Testis (tissue), 3 donors: ENCODE data around the gene NLGN1. TPM values are rescaled to one million over a fixed set of nuclear protein-coding genes. Genes with fewer than 3 reads are reported as not detected.

Experiments used
- DNase-seq: peaks from one replicate; pipeline ENCODE4 v3.0.0-alpha.2; 2019
- H3K27ac ChIP-seq, 2 donors: fragments of 200-600 bp; sonication (generic); one replicate each; pipeline ENCODE4 v1.5.1; 2019
- H3K27me3 ChIP-seq: fragments of 200-600 bp; sonication (generic); one replicate; pipeline ENCODE4 v1.5.1; 2019
- H3K36me3 ChIP-seq: fragments of 200-600 bp; sonication (generic); one replicate; pipeline ENCODE4 v1.5.1; 2017; ENCODE audit warnings: low read depth; ENCODE audit errors: missing control alignments
- H3K4me1 ChIP-seq: fragments of 200-600 bp; sonication (generic); one replicate; pipeline ENCODE4 v1.5.1; 2019
- H3K4me3 ChIP-seq, 2 donors: fragments of 200-600 bp; sonication (generic); one replicate each; pipeline ENCODE4 v1.5.1; 2017 to 2019
- H3K9me3 ChIP-seq: fragments of 200-600 bp; sonication (generic); one replicate; pipeline ENCODE4 v1.5.1; 2017
- POLR2A ChIP-seq: fragments of 450-650 bp; IDR thresholded peaks from one replicate; pipeline ENCODE4 v1.6.1; 2017; ENCODE audit warnings: antibody characterized with exemption, mild to moderate bottlenecking, moderate library complexity
- WGBS, 2 donors: methylation state at CpG; one replicate each; pipeline ENCODE4 v1.1.5; 2018; 5-methylcytosine and 5-hydroxymethylcytosine counted together
- intact Hi-C: fragments of 100-400 bp; cut with DNase I; formaldehyde crosslinking; loops from one replicate; pipeline ENCODE4 v1.15.1; 2023; ENCODE audit warnings: low total_unique reads
- polyA plus RNA-seq: library from polyadenylated mRNA; stranded (reverse); fragments of 350-450 nt; fragmentation: Illumina TruSeq; extraction: RNeasy Lipid Tissue Mini Kit (QIAGEN cat#74804); gene quantifications from one replicate; pipeline ENCODE4 v1.2.3, GENCODE V29; 2014; ENCODE audit warnings: low read depth, low replicate concordance; ENCODE audit not compliant: insufficient read depth
- total RNA-seq, 2 donors: library from RNA; depleted of rRNA; stranded (reverse); fragments of >200 nt; gene quantifications; one replicate each; pipeline ENCODE4 v1.2.3, GENCODE V29; 2016
- TF ChIP-seq, protein P1 (sequence below), 3 experiments: fragments of 450-650 bp in 2 of 3; fragments of 200-600 bp in 1 of 3; sonication (generic) in 1 of 3; IDR thresholded peaks; one replicate each; pipeline ENCODE4 v1.5.1; 2016 to 2019; ENCODE audit warnings: antibody characterized with exemption in 3 of 3, mild to moderate bottlenecking in 2 of 3, moderate library complexity in 1 of 3

NLGN1 gene
- total and polyA plus RNA-seq, 3 donors from 2014 or later = 10.6 to 19.2 (median 15.5) TPM

DNA sequence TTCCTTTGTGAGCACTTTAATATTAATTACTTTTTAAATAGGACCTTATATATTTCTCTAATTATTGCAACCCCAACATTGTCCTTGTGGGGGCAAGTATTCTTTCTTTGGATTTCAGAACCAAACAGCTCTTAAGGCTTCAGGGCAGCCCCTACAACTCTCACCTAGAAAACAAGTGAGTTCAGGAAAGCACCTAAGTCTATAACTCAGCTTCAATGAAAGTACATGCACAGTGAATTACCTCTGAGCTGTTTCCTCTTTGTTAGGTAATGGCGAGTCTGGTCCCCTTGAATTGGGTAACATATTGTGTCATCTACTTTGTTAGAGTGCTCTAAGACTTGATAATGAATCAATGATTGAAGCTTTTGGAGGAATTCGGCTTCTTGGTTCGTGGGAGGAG lies 545.7 kb downstream of the NLGN1 start:
- 77 to 88% methylated on average over 3 of the region's 3 CpGs for WGBS, 2 donors
- Histone ChIP-seq H3K27ac (no peak overlapping the region), H3K4me3 (no peak overlapping the region), H3K27me3 (no peaks in the 10 kb centered on the region), H3K9me3 (no peaks in the 10 kb centered on the region), H3K36me3 (no peaks in the 10 kb centered on the region), H3K4me1 (no peaks in the 10 kb centered on the region)
- intact Hi-C loops = no loop called here
- DNase-seq = no peak
- no peak for TF ChIP-seq POLR2A
- TF ChIP-seq, protein P1, sequence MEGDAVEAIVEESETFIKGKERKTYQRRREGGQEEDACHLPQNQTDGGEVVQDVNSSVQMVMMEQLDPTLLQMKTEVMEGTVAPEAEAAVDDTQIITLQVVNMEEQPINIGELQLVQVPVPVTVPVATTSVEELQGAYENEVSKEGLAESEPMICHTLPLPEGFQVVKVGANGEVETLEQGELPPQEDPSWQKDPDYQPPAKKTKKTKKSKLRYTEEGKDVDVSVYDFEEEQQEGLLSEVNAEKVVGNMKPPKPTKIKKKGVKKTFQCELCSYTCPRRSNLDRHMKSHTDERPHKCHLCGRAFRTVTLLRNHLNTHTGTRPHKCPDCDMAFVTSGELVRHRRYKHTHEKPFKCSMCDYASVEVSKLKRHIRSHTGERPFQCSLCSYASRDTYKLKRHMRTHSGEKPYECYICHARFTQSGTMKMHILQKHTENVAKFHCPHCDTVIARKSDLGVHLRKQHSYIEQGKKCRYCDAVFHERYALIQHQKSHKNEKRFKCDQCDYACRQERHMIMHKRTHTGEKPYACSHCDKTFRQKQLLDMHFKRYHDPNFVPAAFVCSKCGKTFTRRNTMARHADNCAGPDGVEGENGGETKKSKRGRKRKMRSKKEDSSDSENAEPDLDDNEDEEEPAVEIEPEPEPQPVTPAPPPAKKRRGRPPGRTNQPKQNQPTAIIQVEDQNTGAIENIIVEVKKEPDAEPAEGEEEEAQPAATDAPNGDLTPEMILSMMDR (IDR thresholded peaks at IDR 0.05) = no peak

DNA sequence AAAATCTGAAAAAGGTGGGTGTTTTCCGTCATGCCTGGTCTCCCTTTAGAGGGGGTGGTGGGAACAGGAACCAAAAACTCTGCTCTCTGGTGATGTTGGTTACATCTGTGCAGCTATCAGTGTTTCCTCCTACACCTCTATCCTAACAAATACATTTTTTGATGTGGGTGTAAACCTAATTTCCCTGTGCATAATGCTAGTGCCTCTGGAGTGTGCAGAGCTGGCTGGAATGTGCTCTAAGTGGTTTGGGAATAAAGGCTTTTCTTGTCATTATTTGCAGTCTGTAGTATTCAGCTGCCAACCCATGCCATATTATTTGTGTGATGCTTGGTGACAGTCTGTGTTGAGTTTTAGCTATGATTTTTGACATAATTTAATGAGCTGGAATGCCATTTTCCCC lies 547.6 kb downstream of the NLGN1 start:
- DNase-seq = no peak
- TF ChIP-seq, protein P1 (IDR thresholded peaks at IDR 0.05) = no peak
- no peak for TF ChIP-seq POLR2A
- intact Hi-C loops = no loop called here
- Histone ChIP-seq H3K27ac (no peak overlapping the region), H3K4me3 (no peak overlapping the region), H3K36me3 (no peaks in the 10 kb centered on the region), H3K27me3 (no peaks in the 10 kb centered on the region), H3K9me3 (no peaks in the 10 kb centered on the region), H3K4me1 (no peaks in the 10 kb centered on the region)
- WGBS, 2 donors = 70 to 88% methylated on average over 1 of the region's 1 CpG

DNA sequence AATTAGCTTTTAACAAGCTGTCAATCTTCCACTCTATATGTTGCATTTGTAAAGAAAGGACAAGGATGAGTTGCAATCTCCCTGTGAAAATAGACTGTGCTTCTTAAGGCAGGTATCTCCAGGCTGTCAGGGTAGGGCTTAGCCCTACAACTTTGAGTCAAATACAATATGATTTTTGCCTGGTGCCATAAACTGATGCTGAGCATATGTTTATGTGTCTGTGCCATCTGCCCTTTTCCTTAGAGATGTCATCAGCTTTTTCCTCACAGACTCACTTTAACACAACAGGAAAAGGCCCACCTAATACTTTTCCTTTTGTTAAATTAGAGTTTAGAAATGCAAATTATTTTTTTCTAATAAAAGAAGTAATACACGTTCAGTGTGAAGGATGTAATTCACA lies 548.3 kb downstream of the NLGN1 start:
- H3K9me3 ChIP-seq = no peaks in the 10 kb centered on the region
- DNase-seq = no peak
- TF ChIP-seq POLR2A = no peak
- TF ChIP-seq, protein P1 (IDR thresholded peaks at IDR 0.05) = no peak

DNA sequence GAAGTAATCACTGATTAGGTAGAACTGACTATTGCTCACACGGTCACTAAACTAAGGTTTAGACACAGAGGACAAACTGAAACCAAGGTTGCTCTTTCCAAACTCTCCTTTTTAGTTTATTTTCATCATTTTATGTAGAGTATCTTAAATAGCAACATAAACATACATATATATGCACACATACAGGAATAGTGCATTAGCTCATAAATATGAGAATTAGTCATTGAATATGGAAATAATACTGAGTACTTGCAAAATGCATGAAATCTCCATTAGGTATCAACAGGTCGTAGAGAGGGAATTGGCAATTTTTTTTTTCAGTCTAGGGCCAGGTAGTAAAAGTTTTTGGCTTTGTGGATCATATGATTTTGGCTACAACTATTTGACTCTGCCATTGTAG lies 557.1 kb downstream of the NLGN1 start:
- WGBS, 2 donors = 90 to 97% methylated on average over 2 of the region's 2 CpGs
- TF ChIP-seq, protein P1 (IDR thresholded peaks at IDR 0.05) = no peak
- TF ChIP-seq POLR2A = no peak

More for the DNA sequence above, 548.3 kb downstream of the NLGN1 start:
- Histone ChIP-seq H3K4me3 (no peak overlapping the region), H3K27me3 (no peaks in the 10 kb centered on the region), H3K36me3 (no peaks in the 10 kb centered on the region), H3K4me1 (no peaks in the 10 kb centered on the region), H3K27ac (no peak overlapping the region)
- 76 to 79% methylated on average over 1 of the region's 1 CpG for WGBS, 2 donors
- intact Hi-C loops = no loop called here

DNA sequence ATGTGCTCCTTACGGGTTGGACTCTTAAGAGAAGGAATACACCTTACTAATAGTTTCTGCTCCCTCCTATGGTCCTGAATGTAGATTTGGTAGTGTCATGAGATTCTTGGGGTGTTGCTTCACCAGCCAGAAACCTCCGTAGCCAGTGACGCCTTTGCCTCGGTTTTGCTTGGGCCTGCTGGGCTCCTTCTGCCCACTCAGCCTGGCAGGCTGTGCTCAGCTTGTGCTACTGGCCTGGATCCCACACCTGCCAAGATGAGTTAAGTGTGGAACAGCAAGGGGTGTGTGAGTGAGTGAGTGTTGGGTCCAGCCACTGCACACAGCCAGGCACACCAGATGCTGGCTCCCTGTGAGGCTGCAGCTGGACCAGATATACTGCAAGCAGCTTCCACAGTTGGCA lies 560.1 kb downstream of the NLGN1 start:
- Histone ChIP-seq H3K9me3 (no peaks in the 10 kb centered on the region), H3K27me3 (no peaks in the 10 kb centered on the region), H3K27ac (no peak overlapping the region), H3K4me3 (no peak overlapping the region), H3K4me1 (no peaks in the 10 kb centered on the region), H3K36me3 (no peaks in the 10 kb centered on the region)
- intact Hi-C loops = no loop called here
- 96% methylated on average over 4 of the region's 4 CpGs for WGBS, 2 donors
- no peak for TF ChIP-seq POLR2A
- TF ChIP-seq, protein P1 (IDR thresholded peaks at IDR 0.05) = no peak
- DNase-seq = no peak

More for the DNA sequence above, 557.1 kb downstream of the NLGN1 start:
- no peak for DNase-seq
- Histone ChIP-seq H3K36me3 (no peaks in the 10 kb centered on the region), H3K4me1 (no peaks in the 10 kb centered on the region), H3K27me3 (no peaks in the 10 kb centered on the region), H3K4me3 (no peak overlapping the region), H3K27ac (no peak overlapping the region), H3K9me3 (no peaks in the 10 kb centered on the region)
- intact Hi-C loops = no loop called here
